ENCODE results near the gene HELZ2. TPM values are rescaled to one million over a fixed set of nuclear protein-coding genes. Genes with fewer than 3 reads are reported as not detected.

The HELZ2 gene
- total RNA-seq, 6 experiments from 2014 or later, result 14.7 to 20.4 (median 16.5) TPM

DNA sequence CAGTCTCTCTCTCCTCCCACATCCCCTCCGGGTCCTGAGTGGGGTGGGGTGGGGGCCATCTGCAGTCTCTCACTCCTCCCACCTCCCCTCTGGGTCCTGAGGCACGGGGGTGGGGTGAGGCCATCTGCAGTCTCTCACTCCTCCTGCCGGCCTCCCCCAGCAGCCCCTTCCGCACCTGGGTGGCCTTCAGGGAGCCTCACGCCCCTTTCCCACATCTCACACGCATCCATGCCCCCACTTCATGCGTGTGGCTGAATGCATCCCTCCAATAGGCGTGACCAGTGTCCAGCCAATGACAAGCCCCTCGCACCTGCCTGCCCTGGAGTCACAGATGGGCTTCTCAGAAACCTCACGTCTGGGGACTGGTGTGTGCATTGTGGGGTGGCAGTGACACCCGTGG, 25.5 kb downstream of the HELZ2 start:
- peaks cover 20% of the 10 kb centered on the region for H3K27me3 Mint-ChIP-seq (ENCODE audit: insufficient read depth)
- no peaks in the 10 kb centered on the region for H3K9me3 Mint-ChIP-seq
- DNase-seq, result no peak
- TF ChIP-seq, protein P1, sequence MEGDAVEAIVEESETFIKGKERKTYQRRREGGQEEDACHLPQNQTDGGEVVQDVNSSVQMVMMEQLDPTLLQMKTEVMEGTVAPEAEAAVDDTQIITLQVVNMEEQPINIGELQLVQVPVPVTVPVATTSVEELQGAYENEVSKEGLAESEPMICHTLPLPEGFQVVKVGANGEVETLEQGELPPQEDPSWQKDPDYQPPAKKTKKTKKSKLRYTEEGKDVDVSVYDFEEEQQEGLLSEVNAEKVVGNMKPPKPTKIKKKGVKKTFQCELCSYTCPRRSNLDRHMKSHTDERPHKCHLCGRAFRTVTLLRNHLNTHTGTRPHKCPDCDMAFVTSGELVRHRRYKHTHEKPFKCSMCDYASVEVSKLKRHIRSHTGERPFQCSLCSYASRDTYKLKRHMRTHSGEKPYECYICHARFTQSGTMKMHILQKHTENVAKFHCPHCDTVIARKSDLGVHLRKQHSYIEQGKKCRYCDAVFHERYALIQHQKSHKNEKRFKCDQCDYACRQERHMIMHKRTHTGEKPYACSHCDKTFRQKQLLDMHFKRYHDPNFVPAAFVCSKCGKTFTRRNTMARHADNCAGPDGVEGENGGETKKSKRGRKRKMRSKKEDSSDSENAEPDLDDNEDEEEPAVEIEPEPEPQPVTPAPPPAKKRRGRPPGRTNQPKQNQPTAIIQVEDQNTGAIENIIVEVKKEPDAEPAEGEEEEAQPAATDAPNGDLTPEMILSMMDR (IDR thresholded peaks at IDR 0.05), result no peak
- no peak overlapping the region for H3K27ac Mint-ChIP-seq
- no peak overlapping the region for H3K4me3 Mint-ChIP-seq
- H3K4me1 Mint-ChIP-seq (ENCODE audit: low read depth), result peaks cover 5% of the 10 kb centered on the region
- H3K36me3 Mint-ChIP-seq (ENCODE audit: low read depth), result no peaks in the 10 kb centered on the region

DNA sequence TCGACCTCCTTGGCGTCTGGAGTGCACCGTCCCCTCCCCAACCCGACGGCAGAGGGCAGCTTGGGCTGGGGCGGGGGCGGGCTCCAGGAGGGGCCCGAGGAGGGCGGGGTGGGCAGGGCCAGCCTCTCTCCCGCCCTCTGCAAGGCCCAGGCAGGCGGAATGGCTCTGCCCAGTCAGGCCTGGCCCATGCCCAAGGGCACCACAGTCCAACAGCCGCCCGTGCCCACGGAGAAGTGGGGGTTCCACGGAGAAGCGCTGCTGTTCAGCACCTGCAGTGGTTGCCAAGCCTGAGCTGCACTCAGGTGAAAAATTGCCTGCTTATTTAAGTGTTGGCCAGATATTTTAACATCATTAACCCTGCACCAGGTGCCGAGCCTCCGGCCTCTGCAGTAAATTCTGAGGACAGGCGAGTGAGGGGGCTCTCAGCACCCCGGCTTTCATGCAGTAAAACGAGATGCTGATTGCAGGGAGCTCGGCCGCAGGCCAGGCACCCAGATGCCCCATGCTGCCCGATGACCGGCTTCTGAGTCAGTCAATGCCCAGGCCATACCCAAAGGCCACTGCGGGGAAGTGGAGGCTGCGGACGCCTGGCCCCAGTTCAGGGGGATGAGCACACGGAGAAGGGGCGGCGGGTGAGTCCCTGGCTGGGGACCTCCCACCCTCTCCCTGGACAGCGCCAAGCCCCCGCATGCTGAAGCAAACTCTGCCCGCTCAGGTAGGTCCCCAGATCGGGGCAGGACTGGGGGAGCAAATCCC, 26.1 kb downstream of the HELZ2 start, which contains the start of gene SRMS:
SRMS (minus strand) TSS at position 25 of the 756 bp plus-strand sequence. CDS start 286 bp downstream, outside the sequence.
- H3K27ac Mint-ChIP-seq, result no peak within 1 kb of the TSS
- H3K27me3 Mint-ChIP-seq (ENCODE audit: insufficient read depth), result peaks cover 21% of the 10 kb centered on the region
- no peaks in the 10 kb centered on the region for H3K36me3 Mint-ChIP-seq (ENCODE audit: low read depth)
- TF ChIP-seq, protein P1 (IDR thresholded peaks at IDR 0.05), result no peak
- H3K4me3 Mint-ChIP-seq, result no peak within 1 kb of the TSS
- DNase-seq, result no peak
- no peaks in the 10 kb centered on the region for H3K9me3 Mint-ChIP-seq
- H3K4me1 Mint-ChIP-seq (ENCODE audit: low read depth), result peaks cover 5% of the 10 kb centered on the region

DNA sequence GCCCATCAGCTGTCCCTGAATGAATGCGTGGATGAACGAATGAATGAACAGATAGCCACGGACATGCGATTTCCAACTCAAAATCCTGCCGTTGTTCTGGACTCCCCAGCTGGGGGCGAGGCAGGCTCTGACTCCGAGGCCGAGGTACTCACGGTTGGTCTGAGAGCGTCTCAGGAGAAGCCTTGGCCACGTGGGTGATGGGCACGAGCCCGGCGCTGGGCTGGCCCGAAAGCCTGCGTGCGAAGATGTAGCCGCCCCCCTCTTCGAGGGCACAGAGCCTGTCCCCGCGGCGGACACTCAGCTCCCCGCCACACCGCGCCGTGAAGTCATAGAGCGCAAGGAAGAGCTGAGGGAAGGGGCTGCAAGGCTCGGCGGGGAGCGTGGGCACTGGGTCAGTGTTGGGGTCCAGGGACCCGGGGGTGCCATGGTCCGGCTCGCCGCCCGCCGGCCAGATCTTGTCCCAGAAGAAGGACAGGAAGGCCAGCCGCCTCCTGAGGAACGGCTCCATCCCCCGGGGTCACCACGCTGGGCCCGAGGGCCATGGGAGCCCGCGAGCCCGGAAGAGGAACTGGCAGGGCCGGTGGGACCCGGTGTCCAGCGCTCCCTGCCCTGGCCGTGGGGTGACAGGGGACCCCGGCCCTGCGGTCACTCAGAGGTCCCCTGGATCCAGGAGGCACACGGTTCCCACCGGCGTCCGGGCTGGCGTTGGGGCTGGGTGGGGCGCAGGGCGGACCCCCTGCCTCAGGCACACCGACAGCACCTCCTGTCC, 26.9 kb downstream of the HELZ2 start:
- peaks cover 22% of the 10 kb centered on the region for H3K27me3 Mint-ChIP-seq (ENCODE audit: insufficient read depth)
- TF ChIP-seq, protein P1 (IDR thresholded peaks at IDR 0.05), result no peak
- H3K4me1 Mint-ChIP-seq (ENCODE audit: low read depth), result peaks cover 5% of the 10 kb centered on the region

DNA sequence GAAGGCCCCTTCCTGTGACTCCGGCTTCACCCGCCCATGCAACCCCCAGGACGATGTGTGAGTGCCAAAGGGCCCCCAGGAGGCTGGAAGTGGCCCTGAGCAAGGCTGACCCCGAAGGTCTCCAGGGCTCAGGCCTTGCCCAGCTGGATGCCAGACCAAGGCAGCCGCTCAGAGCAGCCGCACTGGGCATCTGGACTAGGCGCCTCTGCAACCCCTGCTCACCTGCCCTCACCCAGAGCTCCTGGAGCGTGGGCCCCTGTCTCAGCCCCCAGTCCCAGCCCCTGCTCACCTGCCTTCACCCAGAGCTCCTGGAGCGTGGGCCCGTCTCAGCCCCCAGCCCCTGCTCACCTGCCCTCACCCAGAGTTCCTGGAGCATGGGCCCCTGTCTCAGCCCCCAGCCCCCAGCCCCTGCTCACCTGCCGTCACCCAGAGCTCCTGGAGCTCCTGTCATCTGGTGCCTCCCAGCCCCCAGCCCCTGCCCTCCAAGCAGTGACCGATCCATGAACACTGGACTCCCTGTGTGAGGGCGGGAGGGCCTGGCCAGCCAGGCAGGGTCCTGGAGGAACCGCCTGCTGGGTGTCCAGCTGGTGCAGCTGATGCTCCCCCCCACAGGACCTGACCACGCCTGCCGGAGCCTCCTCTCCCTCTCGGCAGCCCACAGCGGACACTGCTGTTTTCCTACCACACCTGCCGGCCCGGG, 27.6 kb downstream of the HELZ2 start:
- H3K27me3 Mint-ChIP-seq (ENCODE audit: insufficient read depth), result peaks cover 22% of the 10 kb centered on the region
- TF ChIP-seq, protein P1 (IDR thresholded peaks at IDR 0.05), result no peak
- no peak overlapping the region for H3K27ac Mint-ChIP-seq
- no peak overlapping the region for H3K4me3 Mint-ChIP-seq
- no peaks in the 10 kb centered on the region for H3K36me3 Mint-ChIP-seq (ENCODE audit: low read depth)
- no peaks in the 10 kb centered on the region for H3K9me3 Mint-ChIP-seq
- H3K4me1 Mint-ChIP-seq (ENCODE audit: low read depth), result peaks cover 5% of the 10 kb centered on the region
- no peak for DNase-seq

More for the DNA sequence above, 26.9 kb downstream of the HELZ2 start:
- Mint-ChIP-seq H3K4me3 (no peak overlapping the region), H3K9me3 (no peaks in the 10 kb centered on the region), H3K27ac (no peak overlapping the region), H3K36me3 (ENCODE audit: low read depth) (no peaks in the 10 kb centered on the region)
- no peak for DNase-seq

DNA sequence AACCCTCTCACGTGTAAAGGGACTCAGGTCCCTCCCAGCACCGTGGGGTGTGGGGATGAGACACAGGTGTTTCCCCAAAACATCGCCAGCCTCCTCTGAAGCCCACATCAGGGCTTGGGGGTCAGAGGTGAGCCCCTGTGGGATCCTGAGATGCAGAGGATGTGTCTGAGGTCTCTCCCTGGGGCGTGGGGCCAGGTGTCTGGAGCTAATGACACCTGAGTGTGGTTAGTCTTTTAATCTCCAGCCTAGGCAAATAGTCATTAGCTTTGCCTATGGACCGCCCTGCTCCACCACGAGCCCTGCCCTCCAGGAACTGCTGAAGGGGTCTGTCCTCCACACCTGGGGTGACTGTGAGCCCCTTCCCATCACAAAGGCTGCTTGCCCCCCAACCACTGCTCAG, 28.2 kb downstream of the HELZ2 start:
- TF ChIP-seq, protein P1 (IDR thresholded peaks at IDR 0.05), result no peak

More for the DNA sequence above, 28.2 kb downstream of the HELZ2 start:
- no peaks in the 10 kb centered on the region for H3K36me3 Mint-ChIP-seq (ENCODE audit: low read depth)
- H3K27me3 Mint-ChIP-seq (ENCODE audit: insufficient read depth), result peaks cover 19% of the 10 kb centered on the region
- H3K27ac Mint-ChIP-seq, result no peak overlapping the region
- H3K4me1 Mint-ChIP-seq (ENCODE audit: low read depth), result peaks cover 5% of the 10 kb centered on the region
- DNase-seq, result no peak
- no peaks in the 10 kb centered on the region for H3K9me3 Mint-ChIP-seq
- H3K4me3 Mint-ChIP-seq, result no peak overlapping the region
